Measurements from ENCODE around the gene C1GALT1.

Gene C1GALT1

GRCh38 chr7:7151285-7151684 lies 31.1 kb upstream of the C1GALT1 start:
- no peaks in the 10 kb centered on the region for H3K4me1 ChIP-seq (ENCODE audit: control insufficient read depth, insufficient read depth, low read length)
- H3K4me3 ChIP-seq (ENCODE audit: low read depth, low read length), result no peak overlapping the region
- no peak for TF ChIP-seq ZNF704 (tag by site-specific recombination; IDR thresholded peaks at IDR 0.05)
- H3K36me3 ChIP-seq (ENCODE audit: control insufficient read depth in 2 of 2, insufficient read depth in 1 of 2, low read length in 2 of 2), result no peaks in the 10 kb centered on the region
- ChIA-PET CTCF (no interaction called here), POLR2A (no interaction called here)
- H3K27ac ChIP-seq (ENCODE audit: extremely low read depth, low read depth, low read length), result no peak overlapping the region
- H3K9me3 ChIP-seq (ENCODE audit: control insufficient read depth, insufficient read depth, low read depth, low read length), result no peaks in the 10 kb centered on the region

- TF ChIP-seq ZNF155 (tag by site-specific recombination; IDR thresholded peaks at IDR 0.05), result no peak
- TF ChIP-seq ZBTB8A (tag by site-specific recombination; IDR thresholded peaks at IDR 0.05), result no peak
- no peak for TF ChIP-seq ZNF280D (tag by site-specific recombination; IDR thresholded peaks at IDR 0.05)
- no peak for TF ChIP-seq ZBTB44 (tag by site-specific recombination; IDR thresholded peaks at IDR 0.05)
- no peak for TF ChIP-seq ZNF558 (tag by site-specific recombination; IDR thresholded peaks at IDR 0.05)
- TF ChIP-seq ZNF423 (tag by site-specific recombination; IDR thresholded peaks at IDR 0.05), result no peak
- no peak for TF ChIP-seq ZNF10 (tag by site-specific recombination; IDR thresholded peaks at IDR 0.05)
- TF ChIP-seq ZNF785 (tag by site-specific recombination; IDR thresholded peaks at IDR 0.05), result no peak
- no peak for TF ChIP-seq ZNF654 (tag by site-specific recombination; IDR thresholded peaks at IDR 0.05; ENCODE audit: low read depth)
- TF ChIP-seq MZF1 (tag by site-specific recombination; IDR thresholded peaks at IDR 0.05; ENCODE audit: borderline replicate concordance), result no peak
- Histone ChIP-seq H3K4me3 (ENCODE audit: low read depth, low read length) (no peak overlapping the region), H3K9me3 (ENCODE audit: control insufficient read depth, insufficient read depth, low read depth, low read length) (no peaks in the 10 kb centered on the region), H3K27ac (ENCODE audit: extremely low read depth, low read depth, low read length) (no peak overlapping the region), H3K4me1 (ENCODE audit: control insufficient read depth, insufficient read depth, low read length) (no peaks in the 10 kb centered on the region), H3K36me3 (ENCODE audit: control insufficient read depth in 2 of 2, insufficient read depth in 1 of 2, low read length in 2 of 2) (no peaks in the 10 kb centered on the region)
- ChIA-PET POLR2A (no interaction called here), CTCF (no interaction called here)
Measured at GRCh38 chr7:7151865-7152264, 30.5 kb upstream of the C1GALT1 start.

- Histone ChIP-seq H3K4me1 (ENCODE audit: control insufficient read depth, insufficient read depth, low read length) (no peaks in the 10 kb centered on the region), H3K27ac (ENCODE audit: extremely low read depth, low read depth, low read length) (no peak overlapping the region), H3K9me3 (ENCODE audit: control insufficient read depth, insufficient read depth, low read depth, low read length) (no peaks in the 10 kb centered on the region), H3K4me3 (ENCODE audit: low read depth, low read length) (no peak overlapping the region), H3K36me3 (ENCODE audit: control insufficient read depth in 2 of 2, insufficient read depth in 1 of 2, low read length in 2 of 2) (no peaks in the 10 kb centered on the region)
- POLR2A ChIA-PET, result no interaction called here
- CTCF ChIA-PET, result no interaction called here
- TF ChIP-seq ZNF488 (tag by site-specific recombination; IDR thresholded peaks at IDR 0.05) (no peak), GLIS1 (tag by site-specific recombination; IDR thresholded peaks at IDR 0.05) (no peak), ZNF639 (tag by site-specific recombination; IDR thresholded peaks at IDR 0.05) (no peak), ZNF280D (tag by site-specific recombination; IDR thresholded peaks at IDR 0.05) (no peak), ZNF221 (tag by site-specific recombination; IDR thresholded peaks at IDR 0.05; ENCODE audit: borderline replicate concordance) (no peak), ZFP41 (tag by site-specific recombination; IDR thresholded peaks at IDR 0.05; ENCODE audit: borderline replicate concordance) (no peak), HOXC10 (CRISPR knock-in tag; IDR thresholded peaks at IDR 0.05) (no peak), ZSCAN30 (tag by site-specific recombination; IDR thresholded peaks at IDR 0.05) (no peak), ZNF350 (tag by site-specific recombination; IDR thresholded peaks at IDR 0.05) (no peak), ZNF530 (tag by site-specific recombination; IDR thresholded peaks at IDR 0.05; ENCODE audit: low read depth) (no peak), REPIN1 (tag by site-specific recombination; IDR thresholded peaks at IDR 0.05; ENCODE audit: low read depth) (no peak), ZNF501 (tag by site-specific recombination; IDR thresholded peaks at IDR 0.05) (no peak)
Measured at GRCh38 chr7:7152315-7152714, 30.0 kb upstream of the C1GALT1 start.

Data from HEK293 (cell line).